ENCODE measurements around the gene PKHD1. TPM values are rescaled to one million over a fixed set of nuclear protein-coding genes. Genes with fewer than 3 reads are reported as not detected.

Gene PKHD1
- total RNA-seq, 4 donors from 2014 or later = 0.16 to 0.60 (median 0.32) TPM

GRCh38 chr6:51800603-51801002 is 286.8 kb downstream of the PKHD1 start:
- in situ Hi-C loops (cut with MboI; ENCODE audit: low pct_ligation_motif_present in 1 of 4, low pct_unique_long_range_greater_than_20kb in 1 of 4, low sequenced_read_pairs in 3 of 4) = no loop called here
- H3K36me3 ChIP-seq = no peaks in the 10 kb centered on the region
- no peak overlapping the region for H3K4me3 ChIP-seq
- H3K4me1 ChIP-seq = no peaks in the 10 kb centered on the region
- no peak for TF ChIP-seq POLR2AphosphoS5 (IDR thresholded peaks at IDR 0.05)
- no peaks in the 10 kb centered on the region for H3K9me3 ChIP-seq
- H3K27ac ChIP-seq = no peak overlapping the region
- intact Hi-C loops (cut with DNase I; ENCODE audit: low total_unique reads) = no loop called here
- no peaks in the 10 kb centered on the region for H3K27me3 ChIP-seq
- DNase-seq = no peak

- TF ChIP-seq CTCF (IDR thresholded peaks at IDR 0.05) = no peak
- no peak for TF ChIP-seq POLR2AphosphoS5 (IDR thresholded peaks at IDR 0.05)
- TF ChIP-seq POLR2A (IDR thresholded peaks at IDR 0.05) = no peak
- TF ChIP-seq EP300 (IDR thresholded peaks at IDR 0.05; ENCODE audit: low read depth) = no peak
- intact Hi-C loops (cut with DNase I; ENCODE audit: low total_unique reads) = no loop called here
Measured at GRCh38 chr6:51793393-51793792, 294.0 kb downstream of the PKHD1 start.

GRCh38 chr6:51792273-51793030 is 295.0 kb downstream of the PKHD1 start:
- WGBS, 2 donors (ENCODE audit: low coverage in 1 of 2) = 33% methylated on average over 1 of the region's 1 CpG
- Histone ChIP-seq H3K36me3 (no peaks in the 10 kb centered on the region), H3K4me3 (no peak overlapping the region), H3K4me1 (no peaks in the 10 kb centered on the region), H3K27ac (no peak overlapping the region), H3K9me3 (no peaks in the 10 kb centered on the region), H3K27me3 (no peaks in the 10 kb centered on the region)
- TF ChIP-seq CTCF (IDR thresholded peaks at IDR 0.05) (no peak), POLR2A (IDR thresholded peaks at IDR 0.05) (no peak), POLR2AphosphoS5 (IDR thresholded peaks at IDR 0.05) (no peak), EP300 (IDR thresholded peaks at IDR 0.05; ENCODE audit: low read depth) (no peak)
- no peak for DNase-seq
- intact Hi-C loops (cut with DNase I; ENCODE audit: low total_unique reads) (no loop called here), in situ Hi-C loops (cut with MboI; ENCODE audit: low pct_ligation_motif_present in 1 of 4, low pct_unique_long_range_greater_than_20kb in 1 of 4, low sequenced_read_pairs in 3 of 4) (no loop called here)

More at GRCh38 chr6:51793393-51793792, 294.0 kb downstream of the PKHD1 start:
- 87 to 88% methylated on average over 2 to 3 of the region's 3 CpGs for WGBS, 2 donors (ENCODE audit: low coverage in 1 of 2)
- no peaks in the 10 kb centered on the region for H3K4me1 ChIP-seq
- in situ Hi-C loops (cut with MboI; ENCODE audit: low pct_ligation_motif_present in 1 of 4, low pct_unique_long_range_greater_than_20kb in 1 of 4, low sequenced_read_pairs in 3 of 4) = no loop called here
- H3K4me3 ChIP-seq = no peak overlapping the region
- no peak for DNase-seq
- H3K36me3 ChIP-seq = no peaks in the 10 kb centered on the region
- no peaks in the 10 kb centered on the region for H3K27me3 ChIP-seq
- H3K27ac ChIP-seq = no peak overlapping the region
- no peaks in the 10 kb centered on the region for H3K9me3 ChIP-seq

- no peak for DNase-seq
- Histone ChIP-seq H3K36me3 (no peaks in the 10 kb centered on the region), H3K4me3 (no peak overlapping the region), H3K27me3 (no peaks in the 10 kb centered on the region), H3K9me3 (no peaks in the 10 kb centered on the region), H3K27ac (no peak overlapping the region), H3K4me1 (no peaks in the 10 kb centered on the region)
- intact Hi-C loops (cut with DNase I; ENCODE audit: low total_unique reads) (no loop called here), in situ Hi-C loops (cut with MboI; ENCODE audit: low pct_ligation_motif_present in 1 of 4, low pct_unique_long_range_greater_than_20kb in 1 of 4, low sequenced_read_pairs in 3 of 4) (no loop called here)
- TF ChIP-seq POLR2AphosphoS5 (IDR thresholded peaks at IDR 0.05) (no peak), CTCF (IDR thresholded peaks at IDR 0.05) (no peak), POLR2A (IDR thresholded peaks at IDR 0.05) (no peak), EP300 (IDR thresholded peaks at IDR 0.05; ENCODE audit: low read depth) (no peak)
- 71 to 73% methylated on average over 4 to 5 of the region's 5 CpGs for WGBS, 2 donors (ENCODE audit: low coverage in 1 of 2)
Measured at GRCh38 chr6:51790946-51791345, 296.5 kb downstream of the PKHD1 start.

GRCh38 chr6:51788121-51788520 is 299.3 kb downstream of the PKHD1 start:
- Histone ChIP-seq H3K9me3 (no peaks in the 10 kb centered on the region), H3K27ac (no peak overlapping the region), H3K4me1 (no peaks in the 10 kb centered on the region), H3K36me3 (no peaks in the 10 kb centered on the region), H3K27me3 (no peaks in the 10 kb centered on the region), H3K4me3 (no peak overlapping the region)
- intact Hi-C loops (cut with DNase I; ENCODE audit: low total_unique reads) = no loop called here
- TF ChIP-seq POLR2A (IDR thresholded peaks at IDR 0.05) = no peak
- no peak for TF ChIP-seq POLR2AphosphoS5 (IDR thresholded peaks at IDR 0.05)
- no peak for TF ChIP-seq EP300 (IDR thresholded peaks at IDR 0.05; ENCODE audit: low read depth)
- TF ChIP-seq CTCF (IDR thresholded peaks at IDR 0.05) = no peak
- 67 to 71% methylated on average over 1 of the region's 1 CpG for WGBS, 2 donors (ENCODE audit: low coverage in 1 of 2)
- in situ Hi-C loops (cut with MboI; ENCODE audit: low pct_ligation_motif_present in 1 of 4, low pct_unique_long_range_greater_than_20kb in 1 of 4, low sequenced_read_pairs in 3 of 4) = no loop called here
- no peak for DNase-seq
